ENCODE measurements around the gene MPZL1.
"Not testable (repeated sequence)": the region's sequence is repeated elsewhere in the genome, so short reads cannot be mapped to it uniquely, and the experiment has no call there.

Gene MPZL1

DNA sequence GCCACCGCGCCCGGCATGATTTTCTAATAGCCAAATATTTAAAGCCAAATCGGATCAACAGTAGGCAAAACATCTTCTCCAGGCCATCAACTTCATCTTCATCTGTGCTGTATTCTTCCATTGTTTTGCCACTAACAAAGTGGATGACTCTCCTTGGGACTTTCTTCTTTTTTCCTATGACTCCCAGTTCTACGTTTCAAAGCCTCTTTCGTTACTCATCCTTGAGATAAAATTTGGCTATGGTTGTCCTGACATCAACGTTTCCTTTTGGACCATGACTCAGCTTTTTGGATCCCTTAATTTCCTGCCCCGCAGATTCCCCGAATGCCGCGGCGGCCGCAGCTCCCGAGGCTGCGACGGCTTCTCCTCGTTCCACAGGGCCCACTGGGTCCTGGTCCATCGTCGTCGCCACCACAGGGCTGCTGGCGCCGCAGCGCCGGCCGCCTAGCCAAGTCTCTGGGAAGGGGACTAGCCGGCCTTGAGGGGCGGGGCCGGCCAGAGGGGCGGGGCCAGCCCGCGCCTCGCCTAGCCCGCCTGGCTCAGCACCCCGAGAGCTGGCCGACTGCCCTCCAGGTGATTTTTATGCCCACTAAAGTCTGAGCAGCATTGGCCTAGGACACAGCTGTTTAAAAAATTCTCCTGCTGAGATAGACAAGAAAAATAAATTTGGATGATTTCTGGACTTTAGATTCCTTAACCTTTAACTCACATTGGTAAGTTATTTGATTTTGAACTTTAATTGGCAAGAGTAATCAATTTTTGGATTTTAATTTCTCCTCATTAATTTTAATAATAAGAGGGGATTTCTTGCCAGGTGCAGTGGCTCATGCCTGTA, 98.3 kb downstream of the MPZL1 start:
- no peak for DNase-seq

- DNase-seq: no peak
Measured at GRCh38 chr1:167820684-167821355, 99.0 kb downstream of the MPZL1 start.

DNA sequence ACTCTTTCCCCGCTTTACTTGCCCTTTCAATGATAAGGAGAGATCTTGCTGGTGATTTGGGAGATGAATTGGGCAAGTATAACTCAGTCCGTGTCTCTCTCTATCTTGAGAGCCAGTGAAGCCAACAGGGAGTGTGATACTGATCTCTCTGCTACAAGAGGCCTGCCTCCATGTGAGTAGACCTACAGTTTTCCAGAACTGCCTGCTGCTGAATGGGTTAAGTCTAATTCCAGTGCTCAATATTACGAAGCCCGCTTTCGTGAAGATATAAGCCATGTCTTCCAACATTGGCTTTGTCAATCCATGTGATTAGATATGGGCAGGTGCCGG, 99.5 kb downstream of the MPZL1 start:
- no peak for DNase-seq

DNA sequence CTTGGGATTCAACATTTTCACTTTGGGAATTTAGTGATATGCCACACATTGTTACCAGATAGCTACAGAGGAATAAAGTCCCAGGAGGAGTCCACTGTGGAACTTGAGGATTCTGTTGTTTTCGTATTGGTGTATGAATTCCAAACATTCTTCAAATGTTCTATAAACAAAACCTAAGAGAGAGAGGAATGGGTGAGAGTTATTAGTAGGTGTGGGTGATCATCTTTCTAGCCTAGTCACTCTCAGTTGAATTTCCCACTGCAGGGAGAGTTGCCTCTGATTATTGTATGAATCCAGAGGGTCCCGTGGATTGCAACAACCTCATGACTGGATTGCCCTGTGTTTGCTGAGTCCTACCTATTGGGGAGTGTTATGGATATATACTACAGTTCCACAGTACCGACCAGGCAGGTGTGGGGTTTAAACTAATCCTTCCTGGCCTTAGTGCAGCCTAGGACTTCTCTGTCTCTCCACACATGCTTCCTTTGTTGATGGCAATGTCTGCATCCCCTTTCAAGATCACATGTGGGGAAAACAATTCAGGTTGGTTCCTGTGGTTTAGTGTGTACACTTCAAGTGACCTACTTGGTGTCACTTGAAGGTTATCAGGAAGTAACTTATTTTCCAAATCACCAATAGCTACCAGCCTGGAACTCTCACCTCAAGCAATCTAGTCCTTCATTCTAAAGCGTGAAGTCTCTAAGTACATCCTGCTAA, 100.3 kb downstream of the MPZL1 start:
- DNase-seq: no peak

DNA sequence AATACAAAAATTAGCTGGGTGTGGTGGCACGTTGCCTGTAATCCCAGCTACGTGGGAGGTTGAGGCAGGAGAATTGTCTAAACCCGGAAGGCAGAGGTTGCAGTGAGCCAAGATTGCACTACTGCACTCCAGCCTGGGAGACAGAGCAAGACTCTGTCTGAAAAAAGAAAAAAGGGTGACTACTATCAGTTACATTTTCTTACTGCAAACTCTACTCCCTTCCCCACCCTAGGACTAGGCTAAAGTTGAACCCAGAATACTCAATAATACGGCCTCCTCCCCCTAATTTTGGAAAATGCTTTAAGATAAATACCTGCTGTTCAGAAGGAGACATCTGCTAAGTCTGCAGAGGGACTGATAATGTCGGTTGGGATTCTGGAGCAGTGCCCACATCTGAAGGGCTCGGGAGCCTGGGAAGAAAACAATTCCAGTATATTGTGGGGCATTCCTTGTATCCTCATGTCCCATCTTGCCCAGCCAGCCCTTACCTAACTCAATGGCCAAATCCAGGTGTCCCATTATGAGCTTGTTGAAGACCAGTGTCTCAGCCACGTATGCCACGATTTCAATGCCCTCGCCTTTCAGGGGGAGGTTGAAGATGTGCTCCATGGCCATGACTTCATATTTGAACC, 102.5 kb downstream of the MPZL1 start:
- DNase-seq: no peak

- no peak for DNase-seq
Measured at GRCh38 chr1:167825419-167826079, 103.8 kb downstream of the MPZL1 start.

GRCh38 chr1:167826127-167826526, 104.3 kb downstream of the MPZL1 start:
- DNase-seq: no peak

DNA sequence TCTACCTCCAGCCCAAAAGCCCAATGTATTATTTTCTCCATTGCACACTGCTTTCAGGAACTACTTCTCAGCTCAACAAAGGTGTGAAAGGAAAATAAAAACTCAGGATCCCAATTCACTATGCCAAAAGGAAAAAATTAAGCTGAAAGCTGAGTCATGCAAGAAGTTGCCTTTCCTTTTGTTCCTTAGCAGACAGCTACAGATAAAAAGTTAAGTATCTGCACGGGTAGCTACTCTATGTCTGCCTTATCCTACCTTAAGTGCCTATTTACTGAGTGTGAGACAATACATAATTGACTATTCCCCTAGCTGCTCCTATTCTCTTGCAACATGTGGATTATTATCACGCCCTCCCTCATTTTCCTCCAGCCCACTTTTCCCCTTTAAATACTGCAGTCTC, 108.1 kb downstream of the MPZL1 start:
- DNase-seq: no peak

DNA sequence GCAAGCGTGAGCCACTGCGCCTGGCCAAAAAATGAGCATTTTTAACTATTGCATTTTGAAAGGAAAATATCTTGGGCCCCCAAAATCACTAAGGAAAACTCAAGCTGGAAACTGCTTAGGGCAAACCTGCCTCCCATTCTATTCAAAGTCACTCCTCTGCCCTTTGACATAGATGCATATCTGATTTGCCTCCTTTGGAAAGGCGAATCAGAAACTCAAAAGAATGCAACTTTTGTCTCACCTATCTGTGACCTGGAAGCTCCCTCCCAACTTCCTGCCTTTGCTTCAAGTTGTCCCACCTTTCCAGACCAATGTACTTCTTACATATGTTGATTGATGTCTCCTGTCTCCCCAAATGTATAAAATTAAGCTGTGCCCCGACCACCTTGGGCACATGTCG, 108.9 kb downstream of the MPZL1 start:
- DNase-seq: not testable (repeated sequence)

- no peak for DNase-seq
Measured at GRCh38 chr1:167832693-167833092, 110.9 kb downstream of the MPZL1 start.

GRCh38 chr1:167833904-167834303, 112.1 kb downstream of the MPZL1 start:
- no peak for DNase-seq

- DNase-seq: no peak
Measured at GRCh38 chr1:167836197-167836596, 114.4 kb downstream of the MPZL1 start.

GRCh38 chr1:167837326-167837725, 115.5 kb downstream of the MPZL1 start:
- no peak for DNase-seq

DNA sequence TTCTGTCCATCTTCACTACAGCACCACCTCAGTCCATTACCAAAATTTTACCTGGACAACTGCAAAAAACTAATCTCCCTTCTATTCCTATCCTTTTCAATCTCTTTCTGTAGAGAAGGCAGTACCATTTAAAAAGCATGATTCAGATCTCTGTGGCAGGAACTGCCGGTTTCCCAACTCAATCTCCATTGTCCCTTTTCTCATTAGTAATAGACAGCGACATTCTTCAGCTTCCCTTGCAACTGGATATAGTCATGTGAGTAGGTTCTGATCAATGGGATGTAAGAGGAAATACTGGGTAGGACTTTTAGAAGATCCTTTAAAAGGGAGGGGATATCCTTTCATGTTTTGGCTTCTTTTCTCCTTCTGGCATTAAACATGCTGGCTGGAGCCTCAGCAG, 117.2 kb downstream of the MPZL1 start:
- DNase-seq: no peak
